Measurements from ENCODE around the gene RBFOX2.

DNA sequence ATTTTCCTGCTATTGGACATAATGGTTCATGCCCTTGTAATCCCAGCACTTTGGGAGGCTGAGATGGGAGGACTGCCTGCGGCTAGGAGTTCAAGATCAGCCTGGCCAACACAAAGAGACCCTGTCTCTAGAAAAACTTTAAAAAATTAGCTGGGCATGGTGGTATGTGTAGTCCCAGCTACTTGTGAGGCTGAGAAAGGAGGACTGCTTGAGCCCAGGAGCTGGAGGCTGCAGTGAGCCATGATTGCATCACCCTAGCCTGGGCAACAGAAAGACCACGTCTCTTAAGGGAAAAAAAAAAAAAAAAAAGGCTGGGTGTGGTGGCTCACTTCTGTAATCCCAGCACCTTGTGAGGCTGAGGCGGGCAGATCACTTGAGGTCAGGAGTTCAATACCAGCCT lies 217.0 kb downstream of the RBFOX2 start:
- no peak for TF ChIP-seq SIN3A (conservative IDR thresholded peaks at IDR 0.05 in 1 of 2, IDR thresholded peaks at IDR 0.05 in 1 of 2; ENCODE audit: low read depth in 1 of 2, low read length in 2 of 2)
- TF ChIP-seq, protein P1, sequence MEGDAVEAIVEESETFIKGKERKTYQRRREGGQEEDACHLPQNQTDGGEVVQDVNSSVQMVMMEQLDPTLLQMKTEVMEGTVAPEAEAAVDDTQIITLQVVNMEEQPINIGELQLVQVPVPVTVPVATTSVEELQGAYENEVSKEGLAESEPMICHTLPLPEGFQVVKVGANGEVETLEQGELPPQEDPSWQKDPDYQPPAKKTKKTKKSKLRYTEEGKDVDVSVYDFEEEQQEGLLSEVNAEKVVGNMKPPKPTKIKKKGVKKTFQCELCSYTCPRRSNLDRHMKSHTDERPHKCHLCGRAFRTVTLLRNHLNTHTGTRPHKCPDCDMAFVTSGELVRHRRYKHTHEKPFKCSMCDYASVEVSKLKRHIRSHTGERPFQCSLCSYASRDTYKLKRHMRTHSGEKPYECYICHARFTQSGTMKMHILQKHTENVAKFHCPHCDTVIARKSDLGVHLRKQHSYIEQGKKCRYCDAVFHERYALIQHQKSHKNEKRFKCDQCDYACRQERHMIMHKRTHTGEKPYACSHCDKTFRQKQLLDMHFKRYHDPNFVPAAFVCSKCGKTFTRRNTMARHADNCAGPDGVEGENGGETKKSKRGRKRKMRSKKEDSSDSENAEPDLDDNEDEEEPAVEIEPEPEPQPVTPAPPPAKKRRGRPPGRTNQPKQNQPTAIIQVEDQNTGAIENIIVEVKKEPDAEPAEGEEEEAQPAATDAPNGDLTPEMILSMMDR (IDR thresholded peaks at IDR 0.05; ENCODE audit: control extremely low read depth in 1 of 3, insufficient read depth in 1 of 3, low read depth in 1 of 3, low read length in 3 of 3), result no peak
- no peak for TF ChIP-seq HDAC6 (IDR thresholded peaks at IDR 0.05; ENCODE audit: low read depth, low read length)
- TF ChIP-seq CREB1 (IDR thresholded peaks at IDR 0.05), result no peak
- no peak for TF ChIP-seq HDAC2 (IDR thresholded peaks at IDR 0.05; ENCODE audit: borderline replicate concordance in 1 of 2, low read depth in 2 of 2, low read length in 2 of 2)
- no peak for TF ChIP-seq POLR2AphosphoS5 (IDR thresholded peaks at IDR 0.05; ENCODE audit: low read depth, low read length)

All from H1 (cell line).